HepG2 (cell line): ENCODE measurements around the gene CDC40. TPM values are rescaled to one million over a fixed set of nuclear protein-coding genes. Genes with fewer than 3 reads are reported as not detected.

Source experiments
- ATAC-seq: fragments of 200-7000 bp; cut with Tn5 transposase; 3 replicates; pipeline ENCODE4 v1.9.1; 2020; ENCODE audit warnings: mild to moderate bottlenecking, moderate library complexity
- BruUV-seq: library from RNA; stranded (reverse); fragments of 400-500 nt; replicated peaks from 2 replicates; lab custom pipeline; 2021; lab: Mats Ljungman, UMichigan
- CTCF ChIA-PET: fragments of 300-600 bp; formaldehyde crosslinking; extraction: SDS; loops from one replicate; lab custom pipeline; 2021; ENCODE audit warnings: low total read pairs, inconsistent platforms, low intra/inter-chr PET ratio; lab: Yijun Ruan, JAX
- POLR2A ChIA-PET: fragments of 350-600 bp; sonication (Branson Sonifier 250); formaldehyde crosslinking; loops from one replicate; lab custom pipeline; 2020; ENCODE audit warnings: antibody characterized with exemption, inconsistent platforms; lab: Yijun Ruan, JAX
- DNase-seq: peaks from one replicate; pipeline ENCODE4 v3.0.0-alpha.2; 2015; ENCODE audit warnings: low spot score
- FAIRE-seq: peaks from 3 replicates; lab custom pipeline; 2011; peaks lifted over from hg19 to GRCh38; lab: Jason Lieb, UNC
- H2AFZ ChIP-seq: one replicate; pipeline ENCODE4 v1.6.1; 2011; ENCODE audit warnings: low read length, inconsistent platforms
- H3K27ac ChIP-seq: fragments of 300-600 bp; 3 replicates; pipeline ENCODE4 v1.8.0; 2011; ENCODE audit warnings: mixed run types, mild to moderate bottlenecking, mixed read lengths, low read length, inconsistent platforms; ENCODE audit not compliant: insufficient read depth; ENCODE audit errors: extremely low read length
- H3K27me3 ChIP-seq, 2 experiments: fragments of 200-600 bp in 1 of 2; 2 replicates in 1 of 2; 3 replicates in 1 of 2; pipeline versions ENCODE4 v1.6.0 to v1.8.0; 2011; ENCODE audit warnings: low read length in 2 of 2, mild to moderate bottlenecking in 2 of 2, moderate library complexity in 2 of 2, inconsistent platforms in 1 of 2; ENCODE audit not compliant: insufficient read depth in 2 of 2, control insufficient read depth in 1 of 2
- H3K36me3 ChIP-seq, 2 experiments: fragments of 200-600 bp in 1 of 2; replicated peaks in 1 of 2; 2 replicates in 1 of 2; 3 replicates in 1 of 2; pipeline versions ENCODE4 v1.5.1 to v1.8.0; 2011; ENCODE audit warnings: low read length in 2 of 2, inconsistent platforms in 1 of 2; ENCODE audit not compliant: insufficient read depth in 2 of 2, control insufficient read depth in 1 of 2
- H3K4me1 ChIP-seq: 2 replicates; pipeline ENCODE4 v1.5.1; 2012; ENCODE audit warnings: low read length, inconsistent platforms; ENCODE audit not compliant: insufficient read depth
- H3K4me2 ChIP-seq: 2 replicates; pipeline ENCODE4 v1.6.0; 2011; ENCODE audit warnings: low read depth, low read length, inconsistent platforms
- H3K4me3 ChIP-seq, 3 experiments: fragments of 200-600 bp in 1 of 3; sonication (generic), shearing (Covaris generic) in 1 of 3; replicated peaks in 1 of 3; 2 replicates each; pipeline ENCODE4 v1.5.1; 2011 to 2016; ENCODE audit warnings: low read length in 3 of 3, inconsistent platforms in 2 of 3, low read depth in 2 of 3, mild to moderate bottlenecking in 2 of 3, control low read depth in 1 of 3, mixed read lengths in 1 of 3; ENCODE audit not compliant: insufficient read depth in 1 of 3
- H3K79me2 ChIP-seq: one replicate; pipeline ENCODE4 v1.6.1; 2011; ENCODE audit warnings: low read length, inconsistent platforms; ENCODE audit not compliant: insufficient read depth
- H3K9ac ChIP-seq: 2 replicates; pipeline ENCODE4 v1.6.0; 2011; ENCODE audit warnings: mild to moderate bottlenecking, low read depth, low read length, inconsistent platforms; ENCODE audit not compliant: insufficient read depth
- H3K9me3 ChIP-seq: 2 replicates; pipeline ENCODE4 v1.5.1; 2012; ENCODE audit warnings: mild to moderate bottlenecking, low read length
- H4K20me1 ChIP-seq: 2 replicates; pipeline ENCODE4 v1.6.0; 2011; ENCODE audit warnings: inconsistent platforms, mild to moderate bottlenecking, low read length, moderate library complexity; ENCODE audit not compliant: insufficient read depth
- AGO1 ChIP-seq: fragments of 200-400 bp; formaldehyde crosslinking; IDR thresholded peaks from 2 replicates; pipeline ENCODE4 v1.6.1; 2017; ENCODE audit warnings: mild to moderate bottlenecking, low read depth, low read length, moderate library complexity; ENCODE audit not compliant: poor library complexity, severe bottlenecking
- EHMT2 ChIP-seq: fragments of 200-600 bp; sonication (generic); IDR thresholded peaks from 2 replicates; pipeline ENCODE4 v1.7.0; 2017; ENCODE audit warnings: antibody characterized with exemption, low read depth, low read length, borderline replicate concordance
- HCFC1 ChIP-seq: fragments of 150-350 bp; IDR thresholded peaks from 2 replicates; pipeline ENCODE4 v1.6.1; 2014; ENCODE audit warnings: low read depth, low read length
- NFATC3 ChIP-seq: sonication (generic); formaldehyde crosslinking; IDR thresholded peaks from 2 replicates; pipeline ENCODE4 v1.5.1; 2020; ENCODE audit warnings: mild to moderate bottlenecking, missing genetic modification reagents
- PREB ChIP-seq: sonication (generic); formaldehyde crosslinking; IDR thresholded peaks from 2 replicates; pipeline ENCODE4 v1.4.0; 2020; ENCODE audit warnings: missing genetic modification reagents
- SNAI1 ChIP-seq: sonication (generic); formaldehyde crosslinking; IDR thresholded peaks from 2 replicates; pipeline ENCODE4 v1.5.0; 2020; ENCODE audit warnings: mild to moderate bottlenecking, missing genetic modification reagents, borderline replicate concordance
- SNAPC4 ChIP-seq: sonication (generic); formaldehyde crosslinking; IDR thresholded peaks from 2 replicates; pipeline ENCODE4 v1.4.0; 2020; ENCODE audit warnings: mild to moderate bottlenecking, missing genetic modification reagents
- TIGD3 ChIP-seq: sonication (generic); formaldehyde crosslinking; IDR thresholded peaks from 2 replicates; pipeline ENCODE4 v1.5.1; 2020; ENCODE audit warnings: mild to moderate bottlenecking, missing genetic modification reagents, borderline replicate concordance
- TOPORS ChIP-seq: sonication (generic); formaldehyde crosslinking; IDR thresholded peaks from 2 replicates; pipeline ENCODE4 v1.8.0; 2023; ENCODE audit warnings: mild to moderate bottlenecking, missing genetic modification reagents
- YEATS4 ChIP-seq: sonication (generic); formaldehyde crosslinking; IDR thresholded peaks from 2 replicates; pipeline ENCODE4 v1.4.0; 2020; ENCODE audit warnings: missing genetic modification reagents, borderline replicate concordance
- ZBTB38 ChIP-seq: sonication (generic); formaldehyde crosslinking; IDR thresholded peaks from 2 replicates; pipeline ENCODE4 v1.5.1; 2020; ENCODE audit warnings: mild to moderate bottlenecking, missing genetic modification reagents
- ZFP36L1 ChIP-seq: sonication (generic); formaldehyde crosslinking; IDR thresholded peaks from 2 replicates; pipeline ENCODE4 v1.8.0; 2022; ENCODE audit warnings: mild to moderate bottlenecking, missing genetic modification reagents, moderate library complexity
- ZNF124 ChIP-seq: sonication (generic); formaldehyde crosslinking; IDR thresholded peaks from 2 replicates; pipeline ENCODE4 v1.4.0; 2020; ENCODE audit warnings: missing genetic modification reagents
- ZNF496 ChIP-seq: sonication (generic); formaldehyde crosslinking; IDR thresholded peaks from 2 replicates; pipeline ENCODE4 v1.8.1; 2023; ENCODE audit warnings: mild to moderate bottlenecking, moderate library complexity, missing genetic modification reagents; ENCODE audit not compliant: insufficient replicate concordance
- ZNF879 ChIP-seq: sonication (generic); formaldehyde crosslinking; IDR thresholded peaks from 2 replicates; pipeline ENCODE4 v1.8.1; 2023; ENCODE audit warnings: missing genetic modification reagents
- WGBS: methylation state at CpG from one replicate; pipeline ENCODE4 v1.1.6; 2017; ENCODE audit warnings: low lambda C conversion rate; 5-methylcytosine and 5-hydroxymethylcytosine counted together
- in situ Hi-C: cut with HindIII; loops from 2 replicates; pipeline ENCODE4 v1.10.0; 2017; ENCODE audit warnings: low pct_unique_long_range_greater_than_20kb; ENCODE audit not compliant: extremely low pct_ligation_motif_present
- intact Hi-C: fragments of 100-400 bp; cut with micrococcal nuclease; formaldehyde crosslinking; loops from one replicate; pipeline ENCODE4 v1.10.0; 2022; ENCODE audit not compliant: unreplicated experiment
- polyA plus RNA-seq, 8 experiments: library from polyadenylated mRNA; depleted of rRNA in 3 of 8; stranded (reverse) in 7 of 8; unstranded in 1 of 8; fragments of >200 nt; fragmentation: Illumina TruSeq in 4 of 8; extraction: Trizol in 4 of 8; gene quantifications; 2 replicates each; pipeline versions ENCODE4 v1.2.1 to v1.2.3, GENCODE V29; 2011 to 2016; ENCODE audit warnings: low read depth in 4 of 8, missing spikeins in 1 of 8, mixed read lengths in 1 of 8; ENCODE audit not compliant: insufficient read depth in 1 of 8
- total RNA-seq, 5 experiments: library from RNA; depleted of rRNA; stranded (reverse); fragments of >200 nt; fragmentation: Illumina TruSeq; extraction: Trizol; gene quantifications; 2 replicates each; pipeline ENCODE4 v1.2.3, GENCODE V29; 2016; ENCODE audit warnings: low read depth in 1 of 5

The CDC40 gene
- total and polyA plus RNA-seq, 2 of the 13 experiments (the other 11 are each of a cell fraction or from before 2014, with no cell fraction given): 11.4 to 21.5 TPM

GRCh38 chr6:110181131-110182030 is 1.2 kb downstream of the CDC40 start:
- Histone ChIP-seq H3K4me2 (peak overlapping the region; percentile 87), H3K27ac (peak overlapping the region; percentile 80), H3K79me2 (peaks cover 81% of the 10 kb centered on the region), H3K9ac (peak overlapping the region; percentile 91), H4K20me1 (no peaks in the 10 kb centered on the region; the same call in 1 of the 2 replicates), H3K27me3 (peaks cover 0 to 3% of the 10 kb centered on the region in 2 experiments; a peak in 1 of 5 replicates), H3K36me3 (no peaks in the 10 kb centered on the region; a peak in 1 of 5 replicates), H3K4me3 (peak overlapping the region; percentile 70 to 95 (median 94)), H3K9me3 (no peaks in the 10 kb centered on the region), H3K4me1 (peaks cover 44% of the 10 kb centered on the region), H2AFZ (no peak overlapping the region)
- in situ Hi-C loops (no loop called here), intact Hi-C loops (no loop called here)
- ATAC-seq (no peak), FAIRE-seq (no peak), DNase-seq (no peak)
- CTCF ChIA-PET: no interaction called here
- POLR2A ChIA-PET: no interaction called here
- WGBS: 47% methylated on average over 6 of the region's 6 CpGs
- BruUV-seq: no TSS peak
- TF ChIP-seq TIGD3 (CRISPR knock-in tag) (no peak), ZNF879 (CRISPR knock-in tag) (no peak), PREB (CRISPR knock-in tag) (no peak), ZFP36L1 (CRISPR knock-in tag) (no peak), TOPORS (CRISPR knock-in tag) (no peak), AGO1 (no peak), EHMT2 (no peak), ZNF124 (CRISPR knock-in tag) (no peak), HCFC1 (no peak), ZBTB38 (CRISPR knock-in tag) (no peak), ZNF496 (no peak), YEATS4 (CRISPR knock-in tag) (no peak), NFATC3 (CRISPR knock-in tag) (no peak), SNAPC4 (CRISPR knock-in tag) (no peak), SNAI1 (CRISPR knock-in tag) (no peak)
